HG02852 (cell line): ENCODE results near the gene SREBF1.

Experiments used
- ATAC-seq: cut with Tn5 transposase; IDR thresholded peaks from one replicate; pipeline ENCODE4 v1.9.1; 2021; ENCODE audit warnings: mild to moderate bottlenecking, moderate library complexity; ENCODE audit not compliant: unreplicated experiment

The SREBF1 gene

DNA sequence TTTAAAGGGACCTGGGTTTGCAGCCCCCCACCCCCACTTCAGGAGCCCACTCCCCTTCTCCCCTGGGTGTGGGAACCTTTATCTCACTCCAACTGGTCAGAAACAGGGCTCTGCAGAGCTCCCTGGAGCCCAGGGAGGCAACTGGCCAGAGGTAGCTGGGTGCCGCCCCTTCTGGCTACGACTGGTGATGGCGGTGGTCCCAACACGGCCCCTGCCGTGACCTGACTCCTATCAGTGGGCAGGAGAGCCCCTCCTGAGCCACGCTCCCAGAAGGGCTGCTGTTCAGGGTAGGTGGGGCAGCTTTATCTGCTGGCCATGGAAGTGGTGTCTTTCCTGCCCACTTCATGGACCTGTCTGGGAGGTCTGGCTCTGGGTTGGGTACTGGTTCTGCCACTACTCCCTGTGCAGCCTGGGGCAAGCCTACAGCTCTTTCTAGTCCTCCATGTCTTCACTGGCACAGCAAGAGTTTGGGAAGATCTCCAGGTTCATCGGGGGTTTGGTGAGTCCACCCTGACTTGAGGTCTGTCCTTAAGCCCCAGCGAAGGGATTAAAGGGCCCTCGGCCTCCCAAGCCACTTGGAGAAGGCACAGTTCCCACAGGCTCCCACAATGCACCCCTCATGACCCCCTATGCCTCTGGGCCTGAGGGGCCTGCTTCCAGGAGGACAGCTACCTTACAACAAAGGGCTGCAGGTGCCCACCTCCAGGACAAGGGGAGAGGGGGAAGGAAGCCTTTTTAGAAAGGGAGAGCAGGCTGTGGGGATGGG is 5.5 kb upstream of the SREBF1 start:
- no peak for ATAC-seq

DNA sequence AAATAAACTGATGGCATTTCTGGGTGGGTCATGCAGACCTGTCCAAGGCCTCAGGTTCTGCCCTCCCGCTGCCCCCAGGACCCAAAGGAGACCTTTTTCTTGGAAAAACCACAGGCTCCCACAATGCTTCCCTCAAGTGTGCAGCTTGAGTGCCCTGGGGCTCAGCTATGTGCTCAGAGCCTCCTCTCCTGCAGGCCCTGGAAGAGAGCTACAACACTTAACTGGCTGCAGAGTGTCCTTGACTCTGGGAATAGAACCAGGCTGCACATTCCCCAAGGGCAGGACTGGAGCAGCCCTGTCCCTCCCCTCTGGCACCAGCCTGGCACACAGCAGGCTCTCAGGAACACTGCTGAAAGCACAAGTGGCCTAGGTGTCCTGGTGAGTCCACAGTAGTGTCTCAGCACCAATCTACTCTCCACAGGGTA is 4.8 kb upstream of the SREBF1 start:
- ATAC-seq, result no peak

DNA sequence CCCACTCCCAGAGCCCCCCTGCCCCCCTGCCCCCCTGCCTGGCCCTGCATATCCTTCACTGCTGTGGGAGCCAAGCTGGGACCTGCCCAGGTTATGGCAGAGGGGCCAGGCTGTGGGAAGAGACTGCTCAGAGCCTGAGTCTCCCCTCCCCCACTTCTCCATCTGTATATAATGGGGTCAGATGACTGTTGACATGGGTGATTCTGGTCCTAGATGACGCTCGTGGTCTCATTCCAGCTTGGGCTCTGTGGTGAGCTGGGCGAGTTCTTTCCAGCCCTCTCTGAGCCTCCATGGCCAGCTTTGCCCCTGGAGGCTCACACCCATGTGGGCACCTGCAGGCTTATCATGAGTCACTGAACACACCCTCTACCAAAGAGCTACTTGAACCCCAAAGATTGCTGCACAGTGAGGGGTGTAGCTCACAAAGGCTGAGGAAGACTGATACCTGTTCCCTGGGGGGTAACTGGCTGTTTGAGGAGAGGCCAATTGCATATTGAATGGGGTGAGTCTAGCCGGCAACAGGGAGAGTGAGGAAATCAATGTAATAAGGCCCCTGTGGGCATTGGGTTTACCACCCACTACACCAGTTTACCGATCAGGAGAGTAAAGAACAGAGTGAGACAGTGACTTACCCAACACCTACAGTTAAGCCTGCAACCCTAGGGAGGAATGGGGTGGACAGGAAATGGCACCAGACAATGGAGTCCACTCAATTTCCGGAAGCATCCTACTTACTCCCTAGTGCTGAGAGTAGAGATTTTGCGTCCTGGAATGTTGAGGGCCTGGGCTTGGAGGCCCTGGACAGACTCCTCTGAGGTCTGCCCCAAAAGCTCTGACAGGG is 4.2 kb upstream of the SREBF1 start:
- no peak for ATAC-seq

DNA sequence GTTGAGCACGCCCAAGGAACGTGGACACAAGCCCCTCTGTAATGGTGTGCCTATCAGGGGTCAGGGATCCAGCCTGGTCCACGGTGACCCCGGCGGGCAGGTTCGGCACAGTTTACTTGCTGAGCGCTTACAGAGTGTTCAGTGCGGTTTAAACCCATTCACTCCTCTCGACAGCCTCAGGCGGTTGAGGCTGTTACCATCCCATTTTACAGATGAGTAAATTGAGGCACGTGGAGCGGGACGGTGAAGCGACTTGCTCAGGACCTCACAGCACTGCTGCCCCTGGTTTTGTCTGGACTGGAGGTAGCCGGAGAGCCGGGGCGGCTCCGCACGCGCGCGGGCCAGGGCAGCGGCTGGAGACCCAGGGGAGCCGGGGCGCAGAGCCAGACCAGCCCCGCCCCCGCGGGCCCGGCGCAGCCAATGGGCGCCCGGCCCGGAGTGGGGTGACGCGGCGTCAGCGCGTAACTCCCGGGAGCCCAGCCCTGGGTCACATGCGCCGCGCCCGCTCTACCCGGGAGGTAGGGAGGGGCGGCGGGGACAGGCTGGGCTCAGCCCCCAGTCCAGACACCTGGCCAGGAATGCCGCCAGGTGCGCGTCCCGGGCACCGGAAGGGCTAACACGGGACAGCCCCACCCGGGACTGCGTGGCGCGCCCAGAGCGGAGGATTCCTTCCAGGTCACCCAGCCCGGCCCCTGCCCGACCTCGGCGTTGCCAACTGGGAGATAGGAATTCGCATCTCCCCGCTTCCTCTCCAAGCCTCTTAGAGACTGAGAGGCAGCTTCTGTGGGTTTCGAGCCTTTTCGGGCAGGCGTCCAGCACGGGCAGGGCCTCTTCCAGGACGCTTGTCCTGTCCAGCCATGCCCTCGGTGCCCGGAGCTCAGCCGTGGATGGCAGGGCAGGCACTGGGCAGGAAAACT is 3.3 kb upstream of the SREBF1 start:
- ATAC-seq, result peak; percentile 70

DNA sequence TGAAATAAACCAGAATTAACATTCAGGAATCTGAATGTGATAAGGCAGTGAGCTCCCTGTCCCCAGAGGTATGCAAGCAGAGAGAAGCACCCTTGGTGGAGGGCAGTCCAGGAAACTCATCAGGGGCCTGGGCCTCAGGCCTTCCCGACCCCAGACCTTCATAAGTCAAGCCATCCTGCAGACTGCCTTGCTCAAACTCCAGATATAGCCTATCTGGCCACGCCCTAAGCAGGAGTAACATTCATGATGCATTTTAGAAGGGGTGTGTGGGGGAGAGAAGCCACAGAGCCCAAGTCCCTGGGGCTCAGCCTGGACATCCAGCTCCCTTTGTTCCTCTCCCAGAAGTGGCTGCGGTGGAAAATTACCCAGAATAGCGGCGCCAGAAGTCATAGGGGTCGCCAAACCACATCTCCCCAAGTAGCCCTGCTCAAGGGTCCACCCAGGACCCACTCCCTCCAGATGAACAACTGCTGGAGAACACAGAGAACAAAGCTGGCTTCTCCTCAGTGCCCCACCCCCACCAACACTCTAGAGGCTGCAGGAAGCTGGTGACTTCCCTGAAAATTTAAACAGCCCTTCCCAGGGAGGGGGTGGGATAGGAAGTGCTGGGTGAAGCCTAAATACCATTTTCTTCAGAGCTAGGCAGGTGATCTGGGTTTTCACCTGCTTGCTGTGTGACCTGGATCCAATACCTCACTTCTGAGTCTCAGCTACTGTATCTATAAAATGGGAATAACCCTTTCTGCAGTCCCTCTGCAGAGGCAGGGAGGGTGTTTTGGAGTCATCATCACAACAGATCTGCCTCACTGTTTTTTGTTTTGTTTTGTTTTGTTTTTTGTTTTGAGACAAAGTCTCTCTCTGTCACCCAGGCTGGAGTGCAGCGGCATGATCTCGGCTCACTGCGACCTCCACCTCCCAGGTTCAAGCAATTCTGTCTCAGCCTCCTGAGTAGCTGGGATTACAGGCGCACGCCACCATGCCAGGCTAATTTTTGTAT is 1.5 kb upstream of the SREBF1 start:
- no peak for ATAC-seq

DNA sequence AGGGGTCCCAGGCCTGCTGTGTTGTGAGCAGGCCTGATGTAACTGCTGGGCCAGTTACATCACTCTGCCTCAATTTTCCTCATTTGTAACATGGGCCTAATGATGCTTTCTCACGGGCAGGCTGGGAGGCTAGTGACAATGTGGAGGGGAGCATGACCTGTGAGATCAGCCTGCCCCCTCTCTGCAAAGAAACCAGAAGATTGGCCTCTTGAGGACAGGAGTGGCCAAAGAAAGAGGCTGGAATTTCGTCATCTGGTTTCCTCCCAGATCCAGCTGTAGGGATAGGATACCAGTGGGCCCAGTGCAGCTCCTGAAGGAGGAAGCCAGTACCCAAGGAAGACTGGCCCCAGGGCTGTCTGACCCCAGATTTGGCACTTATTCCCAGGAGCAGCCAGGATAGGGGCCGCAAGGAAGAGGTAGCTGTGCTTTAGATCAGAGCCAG is 615 bp upstream of the SREBF1 start:
- ATAC-seq, result no peak

DNA sequence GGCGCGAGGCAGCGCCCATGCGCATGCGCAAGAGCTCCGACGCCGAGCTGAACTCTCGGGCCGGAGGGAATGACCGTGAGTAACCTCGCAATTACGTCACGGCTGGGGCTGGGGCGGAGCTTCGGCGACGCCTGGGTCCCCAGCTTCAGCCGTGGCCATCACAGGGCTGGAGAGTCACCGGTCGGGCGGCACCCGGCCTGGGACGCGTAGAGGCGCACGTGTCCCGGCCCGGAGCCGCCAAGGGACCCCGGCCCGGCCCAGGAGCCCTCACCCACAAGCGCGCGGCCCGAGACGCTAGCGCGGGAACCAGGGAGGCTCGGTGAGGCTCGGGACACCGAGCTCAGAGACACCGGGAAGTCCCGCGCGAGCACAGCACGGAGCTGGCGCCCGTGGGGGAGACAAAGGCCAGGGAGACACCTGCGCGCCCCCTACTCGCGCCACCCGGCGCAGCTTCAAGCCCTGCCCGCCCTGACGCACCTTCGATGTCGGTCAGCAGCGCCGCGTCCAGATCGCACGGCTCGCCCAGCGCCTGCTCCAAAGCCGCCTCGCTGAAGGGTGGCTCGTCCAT is 452 bp downstream of the SREBF1 start:
- peak; percentile 48 for ATAC-seq

DNA sequence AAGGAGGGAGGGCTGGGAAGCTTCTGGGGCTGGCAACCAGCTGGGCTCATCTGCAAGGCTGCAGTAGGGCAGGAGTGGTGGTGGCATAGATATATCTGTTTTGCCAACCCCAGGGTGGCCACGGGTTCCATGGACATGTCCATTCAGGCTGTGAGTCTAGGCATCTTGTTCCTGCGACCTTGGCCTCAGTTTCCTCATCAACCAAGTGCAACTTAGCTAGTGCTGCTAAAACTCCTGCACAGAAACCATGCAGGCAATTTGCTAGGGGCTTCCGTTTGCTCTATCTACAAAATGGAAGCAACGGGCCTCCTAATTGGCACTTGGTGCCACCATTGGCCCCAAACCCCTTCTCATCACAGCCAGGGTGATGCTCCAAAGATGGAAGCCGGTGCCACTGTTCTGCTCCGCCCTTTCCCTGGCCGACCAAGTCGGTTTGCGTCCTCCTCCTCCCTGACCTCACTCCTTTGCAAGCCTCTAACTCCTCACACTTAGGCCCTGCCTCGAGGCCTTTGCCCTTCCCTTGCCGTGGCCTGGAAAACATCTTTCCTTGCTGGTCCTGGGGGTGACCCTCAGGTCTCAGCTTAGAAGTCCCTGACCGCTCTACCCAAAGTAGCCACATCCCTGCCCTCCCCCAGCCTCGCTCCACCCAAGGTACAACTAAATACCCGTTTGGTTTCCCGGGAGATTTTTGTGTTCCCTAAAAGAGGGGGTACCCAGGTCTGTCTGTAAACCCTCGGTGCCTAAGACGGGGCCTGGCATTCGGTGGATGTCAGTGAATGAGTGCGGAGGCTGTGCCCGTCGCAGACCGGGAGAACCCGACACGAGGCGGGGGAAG is 1.2 kb downstream of the SREBF1 start:
- ATAC-seq, result no peak

DNA sequence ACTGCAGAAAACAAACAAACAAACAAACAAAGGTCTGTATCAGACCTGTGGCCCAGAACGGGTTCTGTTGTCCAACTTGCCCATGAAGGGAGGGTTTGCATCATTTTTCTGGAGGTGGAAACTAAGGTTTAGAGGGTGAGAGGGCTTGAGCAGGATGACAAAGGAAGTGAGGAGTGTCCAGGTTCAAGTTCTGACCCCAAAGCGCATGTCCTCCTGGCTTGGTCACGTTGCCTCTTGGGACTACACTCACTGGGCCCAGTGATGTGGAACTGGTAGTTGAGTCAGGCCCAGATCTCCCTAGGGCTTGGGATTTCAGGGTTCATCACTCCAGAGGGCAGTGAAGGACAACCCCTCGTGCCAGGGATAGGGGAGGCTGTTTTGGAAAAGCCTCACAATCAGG is 1.8 kb downstream of the SREBF1 start:
- no peak for ATAC-seq

DNA sequence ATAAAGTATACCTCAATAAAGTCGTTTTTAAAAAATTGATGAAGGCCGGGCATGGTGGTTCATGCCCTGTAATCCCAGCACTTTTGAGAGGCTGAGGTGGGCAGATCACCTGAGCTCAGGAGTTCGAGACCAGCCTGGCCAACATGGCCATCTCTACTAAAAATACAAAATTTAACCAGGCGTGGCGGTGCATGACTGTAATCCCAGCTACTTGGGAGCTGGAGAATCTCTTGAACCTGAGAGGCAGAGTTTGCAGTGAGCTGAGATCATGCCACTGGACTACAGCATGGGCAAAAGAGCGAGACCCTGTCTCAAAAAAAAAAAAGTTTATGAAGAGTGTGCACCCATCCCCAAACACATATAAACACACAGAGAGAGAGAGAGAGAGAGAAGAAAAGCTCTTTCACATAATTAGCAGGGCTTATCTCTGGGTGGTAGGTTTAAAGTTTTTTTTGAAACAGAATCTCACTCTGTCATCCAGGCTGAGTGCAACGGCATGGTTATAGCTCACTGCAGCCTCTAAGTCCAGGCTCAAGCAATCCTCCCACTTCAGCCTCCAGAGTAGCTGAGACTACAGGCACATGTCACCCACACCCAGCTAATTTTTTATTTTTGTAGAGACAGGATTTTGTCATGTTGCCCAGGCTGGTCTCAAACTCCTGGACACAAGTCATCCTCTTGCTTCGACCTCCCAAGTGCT is 3.0 kb downstream of the SREBF1 start:
- ATAC-seq, result no peak

DNA sequence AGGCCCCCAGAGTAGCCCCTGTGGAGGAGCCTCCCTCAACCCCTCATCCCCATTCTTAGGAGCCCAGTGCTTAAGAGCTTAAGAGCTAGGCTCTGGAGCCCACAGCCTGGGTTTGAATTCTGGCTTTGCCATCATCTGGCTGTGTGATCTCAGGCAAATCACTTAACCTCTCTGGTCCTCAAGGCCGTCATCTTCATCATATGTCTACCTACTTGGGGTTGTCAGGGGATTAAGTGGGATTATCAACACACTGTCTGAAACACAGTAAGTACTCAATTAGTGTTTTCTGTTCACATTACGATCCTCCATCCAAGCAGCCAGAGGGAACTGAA is 4.8 kb downstream of the SREBF1 start:
- no peak for ATAC-seq

DNA sequence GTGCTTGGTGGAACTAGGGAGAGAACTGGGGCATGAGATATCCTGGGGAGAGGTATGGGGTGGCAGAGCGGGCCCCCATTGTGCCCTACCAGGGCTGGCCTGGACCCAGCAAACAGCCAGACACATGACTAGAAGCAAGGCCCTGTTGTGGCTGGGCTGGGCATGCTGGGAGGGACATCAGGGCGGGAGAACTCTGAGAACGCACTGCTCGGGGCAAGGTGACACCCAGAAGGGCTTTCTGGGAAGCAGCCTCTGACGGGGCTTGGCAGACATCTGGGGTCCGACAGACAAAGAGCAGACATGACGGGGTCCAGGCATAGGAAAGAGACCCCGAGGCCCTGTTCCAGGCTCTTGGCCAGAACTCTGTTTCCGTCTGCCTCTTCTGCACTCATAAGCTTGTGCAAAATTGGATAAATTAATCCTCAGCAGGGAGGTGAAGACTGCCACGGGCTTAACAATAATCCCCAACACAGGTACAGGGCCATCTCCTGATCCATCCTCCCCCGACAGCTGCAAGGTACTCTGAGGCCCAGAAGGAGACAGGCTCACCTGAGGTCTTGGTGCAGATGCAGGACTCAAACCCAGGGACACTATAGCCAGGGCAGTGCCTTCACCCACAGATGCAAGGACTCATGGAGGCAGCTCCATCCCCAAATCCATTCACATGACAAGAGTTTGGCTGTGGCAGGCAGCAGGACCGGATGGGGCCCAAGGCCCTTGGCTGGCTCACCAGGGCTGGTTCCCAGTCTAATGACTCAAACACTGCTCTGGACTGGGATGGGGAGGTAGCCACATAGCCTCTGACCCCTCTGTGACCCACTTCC is 5.4 kb downstream of the SREBF1 start:
- no peak for ATAC-seq

DNA sequence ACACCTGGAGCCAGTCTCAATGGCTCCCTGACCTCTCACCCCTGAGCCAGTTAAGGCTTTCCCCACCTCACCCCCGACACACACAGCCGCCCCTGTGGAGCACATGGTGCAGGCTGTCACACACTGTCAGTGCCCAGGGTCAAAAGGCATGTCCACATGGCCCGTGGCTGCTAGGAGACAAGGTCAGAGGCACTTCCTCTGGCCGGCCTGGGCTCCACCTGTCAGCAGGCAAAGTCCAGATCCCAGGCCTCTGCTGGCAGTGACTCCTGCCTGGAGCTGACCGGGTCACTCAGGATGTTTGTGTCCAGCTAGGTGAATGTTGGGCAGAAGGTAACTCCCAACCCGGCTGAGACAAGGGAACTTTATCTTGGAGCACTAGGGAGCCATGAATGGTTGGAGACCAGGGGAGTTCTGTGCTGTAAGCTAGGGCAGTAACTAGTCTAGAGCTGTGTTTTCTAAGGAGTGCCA is 6.0 kb downstream of the SREBF1 start:
- ATAC-seq, result no peak

DNA sequence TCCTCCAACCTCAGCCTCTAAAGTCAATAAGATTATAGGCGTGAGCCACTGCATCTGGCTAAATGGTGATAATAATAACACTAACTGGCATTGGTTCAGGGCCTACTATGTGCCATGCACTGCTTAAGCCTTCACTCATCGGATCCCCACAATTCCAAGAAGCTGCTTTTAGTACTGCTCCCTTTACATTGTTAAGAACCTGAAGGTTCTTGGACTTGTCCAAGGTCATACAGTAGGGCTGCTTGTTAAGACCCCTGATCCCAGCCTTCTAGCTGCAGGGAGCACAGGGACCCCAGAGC is 6.6 kb downstream of the SREBF1 start:
- no peak for ATAC-seq

DNA sequence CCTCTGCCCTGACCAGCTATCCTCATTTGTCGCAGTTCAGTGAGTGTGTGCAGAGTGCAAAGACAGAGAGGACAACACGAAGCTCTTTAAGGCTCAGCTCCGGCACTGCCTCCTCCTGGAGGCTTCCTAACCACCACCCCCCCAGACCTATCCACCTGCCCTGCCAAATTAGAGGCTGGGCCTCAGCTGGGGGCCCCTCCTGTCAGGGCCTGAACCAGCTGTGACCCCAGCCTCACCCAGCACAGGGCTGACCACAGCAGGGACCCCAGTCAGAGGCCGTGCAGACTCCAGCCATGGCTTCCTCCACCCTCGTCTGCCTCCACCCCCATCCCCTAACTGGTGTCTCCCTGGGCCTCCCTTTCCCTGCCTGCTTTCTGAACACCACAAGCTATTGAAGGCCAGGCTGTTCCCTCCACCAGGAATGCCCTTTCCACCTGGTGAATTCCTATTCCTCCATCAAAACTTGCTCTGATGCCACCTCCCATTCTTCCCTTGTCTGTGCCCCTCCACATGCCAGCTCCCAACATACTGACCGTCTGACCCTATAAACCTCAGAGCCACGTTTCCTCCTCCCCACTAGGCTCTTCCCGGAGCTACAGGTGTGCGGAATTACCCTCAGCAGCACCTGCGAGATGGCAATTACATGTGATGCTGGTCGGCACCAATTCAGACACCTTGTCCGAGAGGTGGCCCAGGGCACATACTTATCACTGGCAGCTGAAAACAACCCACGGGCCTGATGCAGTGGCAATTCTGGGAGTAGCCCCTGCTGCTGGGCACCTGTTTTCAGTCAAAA is 8.8 kb downstream of the SREBF1 start:
- ATAC-seq, result no peak

DNA sequence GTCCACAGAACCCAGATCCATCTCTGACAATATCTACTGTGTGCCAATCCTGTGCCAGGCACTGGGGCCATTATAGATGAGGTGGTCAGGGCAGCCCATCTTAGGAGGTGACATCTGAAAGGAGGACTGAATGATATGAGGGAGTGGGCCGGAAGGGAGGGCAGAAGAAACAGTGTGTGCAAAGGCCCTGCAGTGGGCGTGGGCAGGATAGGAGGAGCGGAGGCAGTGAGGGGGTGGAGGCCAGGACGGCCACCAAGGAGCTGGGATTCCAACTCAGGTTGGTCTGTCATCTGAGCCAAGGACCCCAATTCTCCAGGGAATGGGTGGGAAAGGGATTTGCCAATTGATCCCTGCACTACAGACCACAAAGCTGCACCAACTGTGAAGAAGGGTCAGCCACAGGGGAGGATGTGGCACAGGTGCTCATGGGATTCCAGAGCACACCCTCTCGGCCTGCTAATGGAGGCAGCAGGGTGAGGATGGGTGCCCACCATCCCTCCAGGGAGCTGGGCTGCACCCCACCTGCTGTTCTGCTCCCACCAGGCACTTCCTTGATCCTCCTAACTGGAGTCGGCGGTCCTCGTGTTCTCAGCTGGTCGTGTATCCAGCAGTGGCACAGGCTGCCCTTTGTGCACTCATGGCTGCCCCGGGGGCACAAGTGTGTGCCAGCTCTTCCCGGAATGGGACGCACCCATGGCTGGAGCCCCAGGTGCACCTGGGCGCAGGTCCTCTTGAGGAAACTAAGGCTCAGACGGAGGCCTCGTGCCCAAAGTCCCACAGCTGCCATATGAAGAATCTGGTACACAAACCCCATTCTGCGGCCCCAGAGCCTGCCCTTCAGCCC is 9.6 kb downstream of the SREBF1 start:
- ATAC-seq, result no peak
